Measurements from ENCODE around the gene RNF144B. TPM values are rescaled to one million over a fixed set of nuclear protein-coding genes. Genes with fewer than 3 reads are reported as not detected.

RNF144B gene
- total RNA-seq, 4 donors from 2014 or later, result 5.6 to 18.4 (median 15.2) TPM

DNA sequence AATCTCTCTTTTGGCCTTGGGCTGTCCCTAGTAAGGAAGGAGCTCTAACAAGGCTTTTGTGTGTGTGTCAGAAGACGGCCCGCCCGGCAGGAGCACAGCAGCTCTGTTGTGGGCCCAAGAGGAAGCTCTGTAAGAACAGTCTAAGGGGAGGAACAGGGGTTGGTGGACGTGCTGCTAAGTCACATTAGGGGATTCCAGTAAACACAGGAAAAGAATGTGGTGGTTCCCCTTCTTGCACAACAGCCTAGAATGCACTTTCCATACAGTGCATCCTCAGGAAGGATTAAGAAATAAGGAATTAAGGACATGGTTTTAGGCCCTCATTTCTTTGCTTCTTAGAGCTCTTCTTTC, 114.5 kb downstream of the RNF144B start:
- no peaks in the 10 kb centered on the region for H3K27me3 ChIP-seq
- H3K36me3 ChIP-seq, result no peaks in the 10 kb centered on the region
- 11% methylated on average over 1 of the region's 4 CpGs; no CpG with 5 or more reads in 1 of the 2 donors for WGBS, 2 donors (ENCODE audit: low coverage in 1 of 2)
- H3K4me1 ChIP-seq, result peaks cover 0 to 4% (median 0%) of the 10 kb centered on the region in 3 donors
- H3K9me3 ChIP-seq, result no peaks in the 10 kb centered on the region
- H3K4me3 ChIP-seq, result no peak overlapping the region
- TF ChIP-seq EP300 (IDR thresholded peaks at IDR 0.05), result no peak
- no peak for TF ChIP-seq POLR2AphosphoS5 (IDR thresholded peaks at IDR 0.05)
- TF ChIP-seq POLR2A (IDR thresholded peaks at IDR 0.05), result no peak
- TF ChIP-seq, protein P1, sequence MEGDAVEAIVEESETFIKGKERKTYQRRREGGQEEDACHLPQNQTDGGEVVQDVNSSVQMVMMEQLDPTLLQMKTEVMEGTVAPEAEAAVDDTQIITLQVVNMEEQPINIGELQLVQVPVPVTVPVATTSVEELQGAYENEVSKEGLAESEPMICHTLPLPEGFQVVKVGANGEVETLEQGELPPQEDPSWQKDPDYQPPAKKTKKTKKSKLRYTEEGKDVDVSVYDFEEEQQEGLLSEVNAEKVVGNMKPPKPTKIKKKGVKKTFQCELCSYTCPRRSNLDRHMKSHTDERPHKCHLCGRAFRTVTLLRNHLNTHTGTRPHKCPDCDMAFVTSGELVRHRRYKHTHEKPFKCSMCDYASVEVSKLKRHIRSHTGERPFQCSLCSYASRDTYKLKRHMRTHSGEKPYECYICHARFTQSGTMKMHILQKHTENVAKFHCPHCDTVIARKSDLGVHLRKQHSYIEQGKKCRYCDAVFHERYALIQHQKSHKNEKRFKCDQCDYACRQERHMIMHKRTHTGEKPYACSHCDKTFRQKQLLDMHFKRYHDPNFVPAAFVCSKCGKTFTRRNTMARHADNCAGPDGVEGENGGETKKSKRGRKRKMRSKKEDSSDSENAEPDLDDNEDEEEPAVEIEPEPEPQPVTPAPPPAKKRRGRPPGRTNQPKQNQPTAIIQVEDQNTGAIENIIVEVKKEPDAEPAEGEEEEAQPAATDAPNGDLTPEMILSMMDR (IDR thresholded peaks at IDR 0.05), result no peak
- H3K27ac ChIP-seq, result peak overlapping the region in 1 of 4 donors; percentile 27
- peak; percentile 67 for ATAC-seq

DNA sequence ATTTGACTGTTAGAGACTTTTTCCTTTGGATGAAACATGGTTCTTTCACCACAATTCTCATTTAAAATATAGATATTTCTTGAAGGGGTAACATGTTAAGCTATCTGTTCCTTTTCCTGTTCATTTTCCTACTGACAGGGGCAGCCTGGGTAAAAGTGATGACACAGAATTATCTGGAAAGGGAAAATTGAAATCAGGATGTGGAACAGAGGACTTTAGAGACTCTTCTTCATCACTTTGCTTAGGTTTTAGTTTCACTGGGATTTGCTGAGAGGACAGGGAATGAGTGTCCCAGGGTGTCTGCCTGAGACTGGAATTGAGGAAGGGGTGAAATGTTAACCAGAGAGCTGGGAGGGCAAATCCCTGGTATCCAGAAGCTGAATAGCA, 116.0 kb downstream of the RNF144B start:
- Histone ChIP-seq H3K27ac (peak overlapping the region in 3 of 4 donors; percentile 10 to 56 (median 34)), H3K27me3 (no peaks in the 10 kb centered on the region), H3K4me3 (no peak overlapping the region), H3K9me3 (no peaks in the 10 kb centered on the region), H3K4me1 (peaks cover 0 to 4% (median 0%) of the 10 kb centered on the region in 3 donors), H3K36me3 (no peaks in the 10 kb centered on the region)
- no peak for ATAC-seq
- TF ChIP-seq POLR2AphosphoS5 (IDR thresholded peaks at IDR 0.05) (no peak), POLR2A (IDR thresholded peaks at IDR 0.05) (no peak), EP300 (IDR thresholded peaks at IDR 0.05) (no peak)
- TF ChIP-seq, protein P1 (IDR thresholded peaks at IDR 0.05), result no peak

DNA sequence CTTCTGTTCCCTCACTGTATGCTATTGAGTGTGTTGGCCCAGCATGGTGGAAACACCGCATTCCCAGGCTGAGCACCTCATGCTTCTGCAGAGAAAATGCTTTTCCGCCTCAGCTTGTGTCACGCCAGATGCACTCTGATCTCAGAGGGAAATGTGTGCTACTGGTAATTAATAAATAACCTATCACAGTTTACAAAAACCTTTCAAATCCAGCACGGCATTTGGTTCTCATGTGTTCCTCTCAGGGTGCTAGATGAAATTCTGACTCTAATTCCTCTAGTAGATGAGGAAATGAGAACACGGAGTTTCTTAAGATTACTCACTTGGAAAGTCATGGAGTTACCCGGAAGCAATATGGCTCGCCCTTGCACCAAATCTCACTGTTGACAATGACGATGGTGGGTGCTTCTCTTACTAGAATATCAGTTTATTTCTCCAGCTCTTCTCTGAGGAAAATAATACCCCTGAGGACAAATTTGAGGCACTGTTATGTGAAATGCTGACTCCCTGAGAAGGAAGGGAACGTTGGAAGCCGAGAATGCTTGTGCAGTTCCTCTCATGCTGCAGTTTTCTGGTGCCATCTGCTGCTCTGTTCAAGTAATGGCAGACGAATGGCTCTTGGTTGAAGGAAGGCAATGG, 116.6 kb downstream of the RNF144B start:
- H3K27me3 ChIP-seq, result no peaks in the 10 kb centered on the region
- peak; percentile 71 for ATAC-seq
- H3K27ac ChIP-seq, result peak overlapping the region in 3 of 4 donors; percentile 10 to 56 (median 34)
- H3K4me3 ChIP-seq, result peak overlapping the region; percentile 22 to 35
- peaks cover 0 to 4% (median 0%) of the 10 kb centered on the region in 3 donors for H3K4me1 ChIP-seq
- peak; percentile 19 for TF ChIP-seq POLR2AphosphoS5 (IDR thresholded peaks at IDR 0.05)
- TF ChIP-seq, protein P1 (IDR thresholded peaks at IDR 0.05), result peak; percentile 85 to 95 (median 89)
- no peak for TF ChIP-seq EP300 (IDR thresholded peaks at IDR 0.05)
- no peaks in the 10 kb centered on the region for H3K36me3 ChIP-seq
- 35 to 39% methylated on average over 9 to 11 of the region's 11 CpGs for WGBS, 2 donors (ENCODE audit: low coverage in 1 of 2)
- H3K9me3 ChIP-seq, result no peaks in the 10 kb centered on the region

DNA sequence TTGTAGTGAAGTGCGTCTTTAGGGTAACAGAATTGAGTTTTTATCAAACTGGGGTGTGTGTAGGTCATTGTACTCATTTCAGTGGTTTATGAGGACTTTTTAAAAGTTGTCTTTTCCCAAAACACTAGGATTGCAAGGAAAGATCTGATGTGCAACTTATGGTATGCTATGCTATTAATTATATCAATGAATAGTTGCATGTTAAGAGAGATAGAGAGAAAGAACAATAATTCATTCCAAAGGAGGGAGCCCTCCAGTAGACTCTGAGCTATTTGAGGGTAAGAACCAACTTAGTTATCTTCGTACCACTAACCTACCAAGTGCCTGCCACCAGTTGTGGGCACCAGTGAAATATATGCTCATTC, 117.1 kb downstream of the RNF144B start:
- TF ChIP-seq EP300 (IDR thresholded peaks at IDR 0.05) (no peak), POLR2AphosphoS5 (IDR thresholded peaks at IDR 0.05) (no peak), POLR2A (IDR thresholded peaks at IDR 0.05) (no peak)
- TF ChIP-seq, protein P1 (IDR thresholded peaks at IDR 0.05), result no peak
- Histone ChIP-seq H3K27ac (no peak overlapping the region), H3K36me3 (no peaks in the 10 kb centered on the region), H3K9me3 (no peaks in the 10 kb centered on the region), H3K27me3 (no peaks in the 10 kb centered on the region), H3K4me1 (peaks cover 0 to 4% (median 0%) of the 10 kb centered on the region in 3 donors), H3K4me3 (peak overlapping the region in 1 of 2 donors; percentile 35)
- 27 to 57% methylated on average over 1 to 2 of the region's 2 CpGs for WGBS, 2 donors (ENCODE audit: low coverage in 1 of 2)
- no peak for ATAC-seq

DNA sequence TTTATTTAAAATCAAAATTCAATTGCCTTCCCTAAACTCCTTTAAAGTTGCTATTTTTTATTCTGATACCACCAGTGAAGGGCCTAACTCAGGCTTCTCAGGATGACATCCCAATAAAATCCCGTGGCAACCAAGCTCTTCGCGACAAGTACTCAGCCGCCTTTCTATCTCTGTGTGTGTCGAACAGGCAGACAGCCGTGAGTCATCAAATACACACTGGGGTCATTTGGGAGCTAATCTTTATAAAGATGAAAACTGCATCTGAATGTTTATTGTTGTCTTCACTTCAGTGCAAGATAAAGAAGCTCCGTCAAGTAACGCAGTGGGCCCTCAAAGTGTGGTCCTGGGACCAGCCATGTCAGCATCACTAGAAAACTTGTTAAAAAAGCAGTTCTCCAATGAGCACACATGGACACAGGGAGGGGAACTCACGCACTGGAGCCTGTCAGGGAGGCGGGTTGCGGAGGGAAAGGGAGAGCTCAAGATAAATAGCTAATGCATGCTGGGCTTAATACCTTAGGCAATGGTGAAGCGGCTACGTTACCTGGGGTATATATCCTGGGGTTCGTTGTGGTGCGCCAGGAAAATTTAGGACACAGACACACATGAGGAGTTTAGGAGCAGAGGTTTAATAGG, 119.3 kb downstream of the RNF144B start:
- H3K36me3 ChIP-seq, result no peaks in the 10 kb centered on the region
- WGBS, 2 donors (ENCODE audit: low coverage in 1 of 2), result 79 to 93% methylated on average over 5 to 13 of the region's 15 CpGs
- H3K27me3 ChIP-seq, result no peaks in the 10 kb centered on the region
- TF ChIP-seq POLR2A (IDR thresholded peaks at IDR 0.05), result no peak
- TF ChIP-seq, protein P1 (IDR thresholded peaks at IDR 0.05), result no peak
- no peak for TF ChIP-seq POLR2AphosphoS5 (IDR thresholded peaks at IDR 0.05)
- TF ChIP-seq EP300 (IDR thresholded peaks at IDR 0.05), result no peak
- no peaks in the 10 kb centered on the region for H3K9me3 ChIP-seq
- no peak overlapping the region for H3K4me3 ChIP-seq
- no peak for ATAC-seq
- peaks cover 0 to 4% (median 0%) of the 10 kb centered on the region in 3 donors for H3K4me1 ChIP-seq
- no peak overlapping the region for H3K27ac ChIP-seq

All from gastroesophageal sphincter (tissue), 4 donors.